ENCODE results near the gene FRMD4A. TPM values are rescaled to one million over a fixed set of nuclear protein-coding genes. Genes with fewer than 3 reads are reported as not detected.

Gene FRMD4A
- total RNA-seq, 1 experiment from 2014 or later: 7.0 TPM

DNA sequence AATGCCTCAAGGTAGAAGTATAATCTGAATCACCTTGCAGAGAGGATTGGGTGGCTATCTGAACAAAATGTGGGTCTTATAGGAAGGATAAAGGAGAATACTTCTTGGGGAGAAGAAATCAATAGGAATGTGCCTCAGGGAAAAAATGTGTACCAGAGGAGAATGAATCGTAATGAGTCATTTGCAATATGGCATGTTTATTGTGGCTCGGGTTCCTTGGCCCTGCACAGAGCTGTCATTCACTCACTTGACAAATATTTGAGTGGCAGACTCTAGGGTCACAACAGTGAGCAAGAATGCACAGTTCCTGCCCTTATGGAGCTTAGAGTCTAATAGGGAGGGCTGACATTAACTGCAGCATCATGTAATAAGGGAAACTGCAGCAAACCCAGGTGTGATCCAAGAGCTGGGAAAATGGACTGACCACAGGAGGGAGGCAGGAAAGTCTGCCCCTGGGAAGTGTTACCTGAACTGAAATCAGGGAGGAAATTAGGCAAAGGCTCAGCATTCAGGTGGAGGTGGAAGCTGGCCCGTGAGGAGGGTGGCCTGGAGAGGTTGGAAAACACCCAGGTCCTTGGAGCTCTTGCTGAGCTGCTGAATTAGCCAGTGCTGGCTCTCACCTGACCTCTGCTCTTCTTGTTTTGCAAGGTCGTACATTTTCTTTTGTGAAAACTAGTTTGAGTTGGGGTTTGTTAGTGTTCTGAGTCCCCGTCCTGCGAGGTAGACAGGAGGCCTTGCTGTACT, 203.9 kb downstream of the FRMD4A start:
- Mint-ChIP-seq H3K27ac (ENCODE audit: unreplicated experiment) (no peak overlapping the region), H3K4me3 (ENCODE audit: low read depth, unreplicated experiment) (no peak overlapping the region), H3K27me3 (ENCODE audit: unreplicated experiment) (peaks cover 39% of the 10 kb centered on the region), H3K9me3 (ENCODE audit: low read depth, unreplicated experiment) (peaks cover 2% of the 10 kb centered on the region), H3K36me3 (ENCODE audit: insufficient read depth, unreplicated experiment) (no peaks in the 10 kb centered on the region), H3K4me1 (ENCODE audit: low read depth, unreplicated experiment) (peaks cover 9% of the 10 kb centered on the region)
- no peak for DNase-seq
- CTCF ChIA-PET: interaction anchor here (0.5 to 1.0 kb wide), 3 partner anchors 10 to 770 kb away, joined by 3 to 7 read pairs (median 3); no protein-coding TSS in a partner anchor
- intact Hi-C loops (cut with micrococcal nuclease; ENCODE audit: unreplicated experiment): no loop called here
- no TSS peak for BruUV-seq (replicated peaks)
- TF ChIP-seq, protein P1, sequence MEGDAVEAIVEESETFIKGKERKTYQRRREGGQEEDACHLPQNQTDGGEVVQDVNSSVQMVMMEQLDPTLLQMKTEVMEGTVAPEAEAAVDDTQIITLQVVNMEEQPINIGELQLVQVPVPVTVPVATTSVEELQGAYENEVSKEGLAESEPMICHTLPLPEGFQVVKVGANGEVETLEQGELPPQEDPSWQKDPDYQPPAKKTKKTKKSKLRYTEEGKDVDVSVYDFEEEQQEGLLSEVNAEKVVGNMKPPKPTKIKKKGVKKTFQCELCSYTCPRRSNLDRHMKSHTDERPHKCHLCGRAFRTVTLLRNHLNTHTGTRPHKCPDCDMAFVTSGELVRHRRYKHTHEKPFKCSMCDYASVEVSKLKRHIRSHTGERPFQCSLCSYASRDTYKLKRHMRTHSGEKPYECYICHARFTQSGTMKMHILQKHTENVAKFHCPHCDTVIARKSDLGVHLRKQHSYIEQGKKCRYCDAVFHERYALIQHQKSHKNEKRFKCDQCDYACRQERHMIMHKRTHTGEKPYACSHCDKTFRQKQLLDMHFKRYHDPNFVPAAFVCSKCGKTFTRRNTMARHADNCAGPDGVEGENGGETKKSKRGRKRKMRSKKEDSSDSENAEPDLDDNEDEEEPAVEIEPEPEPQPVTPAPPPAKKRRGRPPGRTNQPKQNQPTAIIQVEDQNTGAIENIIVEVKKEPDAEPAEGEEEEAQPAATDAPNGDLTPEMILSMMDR (IDR thresholded peaks at IDR 0.05; ENCODE audit: unreplicated experiment): no peak

- H3K9me3 Mint-ChIP-seq (ENCODE audit: low read depth, unreplicated experiment): peaks cover 2% of the 10 kb centered on the region
- no TSS peak for BruUV-seq (replicated peaks)
- H3K4me3 Mint-ChIP-seq (ENCODE audit: low read depth, unreplicated experiment): no peak overlapping the region
- no peak for DNase-seq
- H3K36me3 Mint-ChIP-seq (ENCODE audit: insufficient read depth, unreplicated experiment): no peaks in the 10 kb centered on the region
- H3K27ac Mint-ChIP-seq (ENCODE audit: unreplicated experiment): no peak overlapping the region
- TF ChIP-seq, protein P1 (IDR thresholded peaks at IDR 0.05; ENCODE audit: unreplicated experiment): no peak
- intact Hi-C loops (cut with micrococcal nuclease; ENCODE audit: unreplicated experiment): no loop called here
- peaks cover 9% of the 10 kb centered on the region for H3K4me1 Mint-ChIP-seq (ENCODE audit: low read depth, unreplicated experiment)
- CTCF ChIA-PET: interaction anchor here (1.0 kb wide), 1 partner anchor 9 kb away, joined by 3 read pairs; no protein-coding TSS in a partner anchor
- H3K27me3 Mint-ChIP-seq (ENCODE audit: unreplicated experiment): peaks cover 39% of the 10 kb centered on the region
Measured at GRCh38 chr10:14125564-14125963, 205.2 kb downstream of the FRMD4A start.

GRCh38 chr10:14124941-14125340, 205.8 kb downstream of the FRMD4A start:
- Mint-ChIP-seq H3K27me3 (ENCODE audit: unreplicated experiment) (peaks cover 39% of the 10 kb centered on the region), H3K4me3 (ENCODE audit: low read depth, unreplicated experiment) (no peak overlapping the region), H3K4me1 (ENCODE audit: low read depth, unreplicated experiment) (peaks cover 9% of the 10 kb centered on the region), H3K27ac (ENCODE audit: unreplicated experiment) (no peak overlapping the region), H3K36me3 (ENCODE audit: insufficient read depth, unreplicated experiment) (peaks cover 3% of the 10 kb centered on the region), H3K9me3 (ENCODE audit: low read depth, unreplicated experiment) (peaks cover 2% of the 10 kb centered on the region)
- CTCF ChIA-PET: no interaction called here
- TF ChIP-seq, protein P1 (IDR thresholded peaks at IDR 0.05; ENCODE audit: unreplicated experiment): no peak
- no TSS peak for BruUV-seq (replicated peaks)
- intact Hi-C loops (cut with micrococcal nuclease; ENCODE audit: unreplicated experiment): no loop called here
- DNase-seq: no peak

DNA sequence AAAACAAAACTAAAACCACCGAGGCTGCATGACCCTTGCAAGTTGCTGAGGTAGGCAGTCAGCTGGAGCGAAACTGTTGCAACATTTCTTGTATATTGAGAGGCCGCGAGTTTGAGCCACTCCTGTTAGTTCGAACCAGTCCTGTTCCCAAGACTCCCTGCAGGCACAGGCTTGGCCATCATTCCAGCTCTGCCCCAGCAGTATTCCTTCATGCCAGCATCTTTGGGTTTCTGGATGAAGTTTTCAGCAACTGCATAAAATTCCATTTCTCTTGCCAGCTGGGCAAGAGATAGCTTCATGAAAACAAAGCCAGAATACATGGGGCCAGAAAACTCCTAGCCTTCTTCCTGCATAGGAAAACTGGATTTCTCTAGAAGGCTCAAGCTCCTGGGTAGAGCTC, 207.6 kb downstream of the FRMD4A start:
- intact Hi-C loops (cut with micrococcal nuclease; ENCODE audit: unreplicated experiment): loop anchor here (1.0 kb wide), 1 partner anchor 32 kb away; no protein-coding TSS in a partner anchor
- CTCF ChIA-PET: interaction anchor here (0.6 kb wide), 1 partner anchor 11 kb away, joined by 4 read pairs; no protein-coding TSS in a partner anchor
- Mint-ChIP-seq H3K27me3 (ENCODE audit: unreplicated experiment) (peaks cover 25% of the 10 kb centered on the region), H3K4me3 (ENCODE audit: low read depth, unreplicated experiment) (no peak overlapping the region), H3K36me3 (ENCODE audit: insufficient read depth, unreplicated experiment) (peaks cover 3% of the 10 kb centered on the region), H3K27ac (ENCODE audit: unreplicated experiment) (no peak overlapping the region), H3K9me3 (ENCODE audit: low read depth, unreplicated experiment) (peaks cover 6% of the 10 kb centered on the region), H3K4me1 (ENCODE audit: low read depth, unreplicated experiment) (peaks cover 9% of the 10 kb centered on the region)
- no peak for DNase-seq
- BruUV-seq (replicated peaks): no TSS peak
- TF ChIP-seq, protein P1 (IDR thresholded peaks at IDR 0.05; ENCODE audit: unreplicated experiment): no peak
